ENCODE measurements around the gene SSX7. TPM values are rescaled to one million over a fixed set of nuclear protein-coding genes. Genes with fewer than 3 reads are reported as not detected.
"Not testable (repeated sequence)": the region's sequence is repeated elsewhere in the genome, so short reads cannot be mapped to it uniquely, and the experiment has no call there.

The SSX7 gene, protein sequence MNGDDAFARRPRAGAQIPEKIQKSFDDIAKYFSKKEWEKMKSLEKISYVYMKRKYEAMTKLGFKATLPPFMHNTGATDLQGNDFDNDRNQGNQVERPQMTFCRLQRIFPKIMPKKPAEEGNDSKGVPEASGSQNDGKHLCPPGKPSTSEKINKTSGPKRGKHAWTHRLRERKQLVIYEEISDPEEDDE
- total RNA-seq (not detected), polyA plus RNA-seq (not detected)

DNA sequence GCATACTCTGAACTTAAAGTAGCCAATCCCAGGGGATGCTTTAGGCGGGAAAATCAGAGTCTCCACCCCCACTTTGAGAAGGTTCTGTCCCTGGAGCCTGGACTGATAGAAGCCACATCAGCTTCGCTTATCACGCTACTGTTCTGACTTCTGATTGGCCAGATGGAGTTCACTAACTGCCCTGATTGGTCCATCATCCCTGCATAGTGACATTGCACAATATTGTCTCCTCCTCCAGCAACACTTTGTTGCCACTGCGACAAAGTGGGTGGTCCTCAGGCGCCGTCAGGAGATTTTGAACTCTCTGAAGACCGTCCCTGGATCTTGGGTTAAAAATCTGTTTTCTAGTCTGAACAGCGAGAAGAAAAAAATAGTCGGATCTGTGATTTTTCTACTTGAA is at the start of gene SSX7:
Gene SSX7, minus strand, starts transcription at position 101 of the 400 bp plus-strand sequence. CDS start 1,428 bp downstream, outside the sequence.
- DNase-seq (ENCODE audit: extremely low spot score); H3K36me3 ChIP-seq (ENCODE audit: insufficient read depth); H3K4me1 ChIP-seq (ENCODE audit: insufficient read depth); H3K27ac ChIP-seq (ENCODE audit: low read depth); H3K4me3 ChIP-seq (ENCODE audit: low read depth, low read length): not testable (repeated sequence)
- WGBS, result 88% methylated on average over 9 of the region's 9 CpGs

- DNase-seq (ENCODE audit: extremely low spot score); H3K4me3 ChIP-seq (ENCODE audit: low read depth, low read length); H3K36me3 ChIP-seq (ENCODE audit: insufficient read depth); H3K27ac ChIP-seq (ENCODE audit: low read depth); H3K4me1 ChIP-seq (ENCODE audit: insufficient read depth): not testable (repeated sequence)
- 91% methylated on average over 1 of the region's 4 CpGs for WGBS
These were observed 37.3 kb upstream of the SSX7 start for GRCh38 chrX:52692034-52692433.

- not testable (repeated sequence) for H3K36me3 ChIP-seq (ENCODE audit: insufficient read depth); H3K27ac ChIP-seq (ENCODE audit: low read depth); DNase-seq (ENCODE audit: extremely low spot score); H3K4me1 ChIP-seq (ENCODE audit: insufficient read depth); H3K4me3 ChIP-seq (ENCODE audit: low read depth, low read length)
- 70% methylated on average over 2 of the region's 2 CpGs for WGBS
These were observed 7.5 kb upstream of the SSX7 start for GRCh38 chrX:52662218-52662617.

DNA sequence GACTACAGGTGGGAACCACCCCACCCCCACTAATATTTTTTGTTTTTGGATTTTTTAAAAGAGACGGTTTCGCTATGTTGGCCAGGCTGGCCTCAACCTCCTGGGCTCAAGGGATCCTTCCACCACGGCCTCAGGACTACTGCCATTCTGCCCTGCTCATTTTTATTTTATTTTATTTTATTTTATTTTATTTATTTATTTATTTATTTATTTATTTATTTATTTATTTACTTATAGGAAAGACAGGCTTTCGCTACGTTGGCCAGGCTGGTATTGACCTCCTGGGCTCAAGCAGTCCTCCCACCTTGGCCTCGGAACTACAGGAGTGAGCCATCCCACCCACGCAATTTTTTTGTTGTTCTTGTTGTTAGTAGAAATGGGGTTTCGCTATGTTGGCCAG is 775 bp upstream of the SSX7 start:
- DNase-seq (ENCODE audit: extremely low spot score); H3K27ac ChIP-seq (ENCODE audit: low read depth); H3K4me3 ChIP-seq (ENCODE audit: low read depth, low read length); H3K4me1 ChIP-seq (ENCODE audit: insufficient read depth); H3K36me3 ChIP-seq (ENCODE audit: insufficient read depth): not testable (repeated sequence)
- WGBS, result 90% methylated on average over 8 of the region's 8 CpGs

- DNase-seq (ENCODE audit: extremely low spot score), result not testable (repeated sequence)
- 31% methylated on average over 3 of the region's 3 CpGs for WGBS
These were observed 4.0 kb downstream of the SSX7 start for GRCh38 chrX:52650676-52651075.

GRCh38 chrX:52648956-52649355 is 5.7 kb downstream of the SSX7 start:
- H3K4me1 ChIP-seq (ENCODE audit: insufficient read depth); H3K4me3 ChIP-seq (ENCODE audit: low read depth, low read length); H3K27ac ChIP-seq (ENCODE audit: low read depth); DNase-seq (ENCODE audit: extremely low spot score); H3K36me3 ChIP-seq (ENCODE audit: insufficient read depth): not testable (repeated sequence)
- WGBS, result 88% methylated on average over 7 of the region's 7 CpGs

More at GRCh38 chrX:52650676-52651075, 4.0 kb downstream of the SSX7 start:
- H3K27ac ChIP-seq (ENCODE audit: low read depth); H3K36me3 ChIP-seq (ENCODE audit: insufficient read depth); H3K4me1 ChIP-seq (ENCODE audit: insufficient read depth); H3K4me3 ChIP-seq (ENCODE audit: low read depth, low read length): not testable (repeated sequence)

GRCh38 chrX:52628483-52628882 is 26.2 kb downstream of the SSX7 start:
- not testable (repeated sequence) for DNase-seq (ENCODE audit: extremely low spot score); H3K27ac ChIP-seq (ENCODE audit: low read depth); H3K4me3 ChIP-seq (ENCODE audit: low read depth, low read length); H3K4me1 ChIP-seq (ENCODE audit: insufficient read depth); H3K36me3 ChIP-seq (ENCODE audit: insufficient read depth)
- 62% methylated on average over 3 of the region's 3 CpGs for WGBS

DNA sequence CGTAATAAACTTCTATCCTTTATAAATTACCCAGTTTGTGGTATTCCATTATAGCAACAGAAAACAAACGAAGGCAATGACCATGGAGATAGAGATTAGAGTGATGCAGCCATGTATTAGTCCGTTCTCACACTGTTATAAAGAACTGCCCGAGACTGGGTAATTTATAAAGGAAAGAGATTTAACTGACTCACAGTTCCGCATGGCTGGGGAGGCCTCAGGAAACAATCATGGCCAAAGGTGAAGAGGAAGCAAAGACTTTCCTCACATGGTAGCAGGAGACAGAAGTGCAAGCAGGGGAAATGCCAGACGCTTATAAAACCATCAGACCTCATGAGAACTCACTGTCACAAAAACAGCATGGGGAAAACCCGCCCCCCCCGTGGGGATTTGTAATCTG is 34.0 kb downstream of the SSX7 start:
- not testable (repeated sequence) for H3K27ac ChIP-seq (ENCODE audit: low read depth); H3K36me3 ChIP-seq (ENCODE audit: insufficient read depth); DNase-seq (ENCODE audit: extremely low spot score); H3K4me3 ChIP-seq (ENCODE audit: low read depth, low read length); H3K4me1 ChIP-seq (ENCODE audit: insufficient read depth)
- WGBS, result 47% methylated on average over 8 of the region's 8 CpGs

- no peaks in the 10 kb centered on the region for H3K36me3 ChIP-seq (ENCODE audit: insufficient read depth)
- no peak overlapping the region for H3K4me3 ChIP-seq (ENCODE audit: low read depth, low read length)
- no peak overlapping the region for H3K27ac ChIP-seq (ENCODE audit: low read depth)
- no peaks in the 10 kb centered on the region for H3K4me1 ChIP-seq (ENCODE audit: insufficient read depth)
- 58% methylated on average over 1 of the region's 1 CpG for WGBS
- no peak for DNase-seq (ENCODE audit: extremely low spot score)
These were observed 45.7 kb downstream of the SSX7 start for GRCh38 chrX:52608961-52609360.

DNA sequence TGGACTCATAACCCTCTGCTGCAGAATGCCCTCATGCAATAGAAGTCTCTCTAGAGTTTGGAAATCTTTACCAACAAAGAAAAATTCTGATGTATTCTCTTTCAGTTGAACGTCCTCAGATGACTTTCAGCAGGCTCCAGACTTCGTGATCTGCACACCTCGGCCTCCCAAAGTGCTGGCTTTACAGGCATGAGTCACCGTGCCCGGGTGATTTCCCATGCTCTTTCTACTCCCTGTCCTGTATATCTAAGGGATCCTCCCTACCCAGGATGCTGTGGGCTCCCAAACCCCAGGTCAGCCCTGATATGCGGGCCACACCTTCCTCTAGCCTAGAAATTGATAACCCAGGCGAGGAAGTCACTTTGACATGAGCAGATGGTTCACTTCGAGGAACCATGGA is 51.5 kb downstream of the SSX7 start:
- H3K27ac ChIP-seq (ENCODE audit: low read depth), result not testable (repeated sequence)

GRCh38 chrX:52598886-52599285 is 55.8 kb downstream of the SSX7 start:
- Histone ChIP-seq H3K4me1 (ENCODE audit: insufficient read depth) (no peaks in the 10 kb centered on the region), H3K4me3 (ENCODE audit: low read depth, low read length) (no peak overlapping the region), H3K36me3 (ENCODE audit: insufficient read depth) (no peaks in the 10 kb centered on the region), H3K27ac (ENCODE audit: low read depth) (no peak overlapping the region)
- no peak for DNase-seq (ENCODE audit: extremely low spot score)
- 87% methylated on average over 7 of the region's 7 CpGs for WGBS

More for the DNA sequence above, 51.5 kb downstream of the SSX7 start:
- WGBS, result 86% methylated on average over 8 of the region's 8 CpGs
- not testable (repeated sequence) for H3K36me3 ChIP-seq (ENCODE audit: insufficient read depth); DNase-seq (ENCODE audit: extremely low spot score); H3K4me3 ChIP-seq (ENCODE audit: low read depth, low read length); H3K4me1 ChIP-seq (ENCODE audit: insufficient read depth)

GRCh38 chrX:52594658-52595057 is 60.0 kb downstream of the SSX7 start:
- DNase-seq (ENCODE audit: extremely low spot score), result no peak
- Histone ChIP-seq H3K36me3 (ENCODE audit: insufficient read depth) (no peaks in the 10 kb centered on the region), H3K4me1 (ENCODE audit: insufficient read depth) (no peaks in the 10 kb centered on the region), H3K27ac (ENCODE audit: low read depth) (no peak overlapping the region), H3K4me3 (ENCODE audit: low read depth, low read length) (no peak overlapping the region)
- 92% methylated on average over 6 of the region's 6 CpGs for WGBS

Measured in urinary bladder (tissue), 4 donors.